Measurements from ENCODE around the gene OSBPL5.

The OSBPL5 gene

GRCh38 chr11:3133261-3134217, 31.6 kb downstream of the OSBPL5 start:
- no peak for DNase-seq

DNA sequence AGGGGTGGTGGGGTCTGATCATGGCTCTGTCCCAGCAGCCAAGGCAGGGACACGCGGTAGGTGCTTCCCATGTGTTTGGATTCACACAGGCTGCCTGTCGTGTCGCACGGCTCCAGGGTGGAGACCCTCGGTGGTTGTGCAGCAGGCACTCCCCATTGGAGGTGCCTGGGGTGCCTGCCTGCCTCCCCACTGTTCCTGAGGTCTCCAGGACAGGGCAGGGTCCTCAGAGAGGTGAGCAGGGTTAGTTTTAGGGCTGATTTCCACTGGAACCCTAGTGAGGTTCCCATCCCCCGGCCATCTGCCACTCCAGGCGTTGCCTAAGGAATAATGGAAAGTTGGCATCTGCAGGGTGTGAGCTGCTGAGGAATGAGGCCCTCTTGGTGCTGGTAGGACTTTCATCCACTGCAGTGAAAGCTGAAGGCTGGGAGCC, 32.3 kb downstream of the OSBPL5 start:
- no peak for DNase-seq

DNA sequence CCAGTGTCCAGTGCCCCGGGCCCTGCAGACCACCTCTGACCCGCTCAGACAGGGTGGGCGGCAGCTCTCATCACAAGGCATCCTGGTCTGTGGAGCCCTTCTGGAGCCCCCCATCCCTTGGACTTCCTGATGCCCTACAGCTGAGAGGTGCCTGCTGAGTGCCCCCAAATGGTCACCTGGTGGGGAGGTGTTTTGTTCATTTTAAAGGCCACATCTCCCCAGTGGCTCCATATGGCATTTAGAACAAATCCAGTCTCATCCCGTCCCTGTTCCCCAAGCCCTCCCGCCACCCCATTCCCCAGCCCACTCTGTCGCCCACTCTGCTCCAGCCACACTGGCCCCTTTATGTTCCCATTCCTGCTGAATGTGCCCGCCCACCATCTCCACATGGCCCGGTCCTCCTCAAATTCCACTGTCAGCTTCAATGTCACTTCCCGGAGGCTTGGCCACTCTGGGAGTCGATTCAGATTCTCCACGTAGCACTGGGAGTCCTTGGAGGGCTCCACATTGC, 32.8 kb downstream of the OSBPL5 start:
- no peak for DNase-seq

DNA sequence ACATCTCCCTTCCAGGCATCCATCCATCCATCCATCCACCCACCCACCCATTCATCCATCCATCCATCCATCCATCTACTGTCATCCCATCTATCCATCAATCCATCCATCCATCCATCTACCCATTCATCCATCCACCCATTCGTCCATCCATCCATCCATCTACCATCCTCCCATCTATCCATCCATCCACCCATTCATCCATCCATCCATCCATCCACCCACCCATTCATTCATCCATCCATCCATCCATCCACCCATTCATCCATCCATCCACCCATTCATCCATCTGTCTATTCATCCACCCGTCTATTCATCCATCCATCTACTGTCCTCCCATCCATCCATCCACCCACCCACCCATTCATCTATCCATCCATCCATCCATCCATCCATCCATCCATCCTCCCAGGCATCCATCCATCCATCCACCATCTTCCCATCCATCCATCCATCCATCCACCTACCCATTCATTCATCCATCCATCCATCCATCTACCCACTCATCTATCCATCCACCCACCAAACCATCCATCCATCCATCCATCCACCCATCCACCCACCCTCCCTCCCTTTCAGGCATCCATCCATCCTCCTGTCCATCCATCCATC, 33.7 kb downstream of the OSBPL5 start:
- no peak for DNase-seq

- no peak for DNase-seq
Measured at GRCh38 chr11:3130269-3131071, 34.6 kb downstream of the OSBPL5 start.

DNA sequence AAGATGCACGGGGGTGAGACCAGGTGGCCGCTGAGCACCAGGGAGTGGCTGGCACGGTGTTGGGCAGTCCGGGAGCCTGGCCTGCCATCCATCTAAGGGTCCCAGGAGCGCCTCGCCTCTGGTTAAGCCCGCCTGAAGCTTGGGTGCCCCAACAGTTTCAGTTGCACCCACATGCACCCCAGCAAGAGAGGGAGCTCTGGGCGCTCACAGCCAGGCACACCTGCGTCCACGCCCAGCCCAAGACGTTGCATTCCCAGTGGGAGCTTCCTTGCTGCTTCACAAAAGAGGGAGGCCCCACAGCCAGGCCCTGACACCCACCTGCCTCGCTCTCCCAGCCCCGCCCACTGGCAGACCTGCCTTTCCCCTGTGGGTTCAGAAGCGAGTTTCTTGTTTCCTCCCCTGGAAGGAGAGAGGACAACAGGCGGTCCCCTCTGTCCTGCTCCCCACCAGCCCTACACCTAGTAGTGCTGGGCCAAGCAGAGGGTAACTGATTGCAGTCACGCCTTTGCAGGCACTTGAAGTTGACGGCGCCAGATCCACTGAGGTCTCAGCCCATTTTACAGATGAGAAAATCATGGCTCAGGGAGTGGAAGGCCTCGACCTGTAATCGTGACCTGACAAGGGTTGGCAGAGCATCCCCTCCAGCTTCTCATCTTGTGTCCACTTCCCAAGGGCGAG, 35.4 kb downstream of the OSBPL5 start:
- DNase-seq = no peak

DNA sequence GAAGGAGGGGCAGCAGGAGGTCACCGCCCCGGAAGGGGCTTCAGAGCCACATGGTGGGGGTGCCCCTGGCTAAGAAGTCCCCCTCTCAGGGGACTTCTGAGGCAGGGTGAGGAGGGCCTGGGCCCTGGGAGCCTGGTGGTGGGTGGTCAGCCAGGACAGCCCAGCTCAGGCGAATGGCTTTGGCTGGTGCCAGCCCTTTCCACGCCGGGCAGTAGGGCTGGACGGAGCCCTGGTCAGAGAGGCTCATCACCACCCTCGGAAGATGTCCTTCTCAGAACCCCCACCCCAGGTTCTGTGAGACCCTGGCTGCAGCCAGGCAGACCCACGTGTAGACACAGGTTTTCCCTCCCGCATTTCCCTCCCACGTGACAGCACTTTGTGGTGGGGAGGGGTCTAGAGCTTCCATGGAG, 35.9 kb downstream of the OSBPL5 start:
- no peak for DNase-seq

DNA sequence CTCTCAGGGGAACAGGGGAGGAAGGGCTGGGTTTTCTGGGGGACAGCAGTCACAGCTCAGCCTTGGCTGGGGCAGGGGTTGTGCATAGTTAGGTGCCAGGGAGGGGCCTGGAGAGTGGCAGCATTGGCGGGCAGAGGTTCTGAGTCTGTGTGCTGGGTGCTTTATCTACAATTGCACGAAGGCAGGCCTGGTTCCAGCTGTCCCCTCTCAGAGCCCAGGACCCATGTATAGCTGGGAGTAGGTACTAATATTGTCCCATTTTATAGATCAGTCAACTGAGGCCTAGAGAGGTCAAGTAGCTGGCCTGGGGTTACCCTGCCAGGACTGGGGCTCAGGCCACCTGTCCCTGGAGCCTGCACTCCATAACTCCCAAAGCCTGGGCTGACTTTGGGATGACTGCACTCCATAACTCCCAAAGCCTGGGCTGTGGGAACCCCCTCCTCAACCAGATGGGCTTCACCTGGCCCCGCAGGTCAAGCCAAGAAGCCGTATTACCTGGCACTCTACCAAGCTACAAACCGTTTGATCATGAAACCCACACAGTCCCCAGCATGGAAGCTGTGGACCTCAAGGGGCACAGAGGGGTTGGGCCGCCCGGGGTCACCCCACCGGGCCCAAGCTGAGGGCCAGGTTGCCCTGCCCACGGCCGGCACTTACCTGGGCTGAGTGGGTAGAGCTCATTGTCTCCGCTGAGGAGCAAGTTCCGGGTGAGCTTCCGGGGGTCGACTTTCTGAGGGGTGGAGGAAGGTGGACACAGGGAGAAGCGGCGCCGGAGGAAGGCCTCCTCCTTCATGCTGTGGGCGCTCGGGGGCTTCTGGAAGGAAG, 36.5 kb downstream of the OSBPL5 start:
- no peak for DNase-seq

DNA sequence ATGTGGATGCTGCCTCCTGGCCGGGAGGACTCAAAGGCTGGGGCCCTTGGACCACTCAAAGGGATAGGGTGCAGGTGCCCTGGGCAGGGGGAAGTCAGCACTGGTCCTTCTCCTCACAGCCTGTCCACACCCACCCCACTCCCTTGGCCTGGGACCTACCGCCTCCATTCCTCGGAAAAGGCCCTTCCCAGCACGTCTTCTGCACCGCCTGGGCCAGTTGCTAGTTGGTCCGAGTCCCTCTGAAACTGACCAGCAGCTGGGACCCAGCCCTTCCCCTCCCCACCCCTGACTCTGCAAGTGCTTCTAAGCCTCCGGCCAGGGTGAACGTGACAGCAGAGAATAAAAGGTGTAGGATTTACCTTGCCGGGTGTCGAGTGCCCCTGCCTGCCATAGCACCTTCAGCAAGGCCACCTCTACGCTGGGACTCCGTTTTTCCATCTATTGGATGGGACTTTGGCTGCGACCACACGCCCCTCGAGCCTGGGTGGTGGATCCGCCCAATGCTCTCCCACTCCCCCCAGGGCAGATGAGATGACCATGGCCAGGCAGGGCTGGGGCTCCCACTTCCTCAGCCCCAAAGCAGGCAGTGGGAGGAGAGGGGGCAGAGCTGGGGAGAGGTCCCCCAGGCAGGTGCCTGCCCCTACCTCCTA, 37.3 kb downstream of the OSBPL5 start:
- DNase-seq = no peak

DNA sequence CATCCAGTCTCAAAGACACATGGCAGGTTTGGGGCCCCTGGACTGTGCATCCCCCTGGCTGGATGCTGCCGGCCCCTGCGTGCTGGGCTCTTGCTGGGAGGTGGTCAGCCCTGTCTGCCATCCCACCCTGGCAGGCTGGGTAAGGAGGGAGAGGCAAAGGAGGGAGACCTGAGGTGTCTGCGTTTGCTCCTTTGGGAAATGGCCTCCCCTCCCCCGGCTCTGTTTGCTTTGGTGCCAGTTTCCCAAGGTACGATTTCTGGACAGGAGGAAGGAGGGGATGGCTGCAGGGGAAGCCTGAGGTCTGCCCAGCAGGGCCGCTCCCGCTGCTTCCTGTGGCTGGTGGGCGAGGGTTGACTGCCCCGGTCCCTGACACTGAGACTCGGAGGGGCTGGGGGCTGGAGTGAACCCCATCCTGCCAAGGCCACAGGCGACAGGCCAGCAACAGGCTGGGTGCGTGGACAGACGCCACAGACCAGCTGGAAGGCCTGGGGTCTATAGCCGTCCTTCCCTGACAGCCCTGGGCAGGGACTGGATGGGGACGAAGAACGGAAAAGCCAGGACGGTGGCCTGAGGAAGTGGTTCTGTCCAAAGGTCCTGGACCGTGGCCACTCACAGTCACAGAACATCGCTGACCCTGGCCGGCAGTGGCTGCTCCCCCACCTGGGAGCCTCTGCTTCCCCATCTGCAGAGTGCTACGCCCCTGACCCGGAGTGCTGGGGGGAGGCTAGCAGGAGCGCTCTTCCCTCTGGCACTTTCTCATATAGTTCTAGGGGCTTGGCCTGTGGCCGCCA, 38.0 kb downstream of the OSBPL5 start:
- DNase-seq = no peak

- no peak for DNase-seq
Measured at GRCh38 chr11:3126207-3126865, 38.8 kb downstream of the OSBPL5 start.

GRCh38 chr11:3124821-3125220, 40.3 kb downstream of the OSBPL5 start:
- no peak for DNase-seq

GRCh38 chr11:3123761-3124733, 41.1 kb downstream of the OSBPL5 start:
- no peak for DNase-seq

- DNase-seq = no peak
Measured at GRCh38 chr11:3123305-3123704, 41.8 kb downstream of the OSBPL5 start.

DNA sequence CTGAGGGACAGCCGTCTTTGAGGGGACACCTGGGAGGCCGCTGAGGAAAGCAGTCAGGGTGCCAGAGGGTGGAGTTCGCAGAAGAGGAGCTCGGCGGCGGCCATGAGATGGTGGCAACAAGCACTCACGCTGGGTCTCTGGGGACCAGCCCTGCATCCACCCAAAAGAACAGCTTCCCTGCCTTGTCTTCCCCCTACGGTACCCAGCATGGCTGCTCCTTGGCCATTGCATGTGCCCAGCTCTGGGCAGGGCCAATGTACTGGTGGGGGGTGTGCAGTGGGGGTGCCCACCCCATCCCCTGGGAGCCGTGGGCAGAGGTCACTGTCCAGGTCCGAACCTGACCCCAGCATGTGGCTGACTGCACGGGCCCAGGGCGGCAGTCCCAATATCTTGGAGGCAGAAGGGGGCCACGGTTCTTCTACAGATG, 42.3 kb downstream of the OSBPL5 start:
- no peak for DNase-seq

DNA sequence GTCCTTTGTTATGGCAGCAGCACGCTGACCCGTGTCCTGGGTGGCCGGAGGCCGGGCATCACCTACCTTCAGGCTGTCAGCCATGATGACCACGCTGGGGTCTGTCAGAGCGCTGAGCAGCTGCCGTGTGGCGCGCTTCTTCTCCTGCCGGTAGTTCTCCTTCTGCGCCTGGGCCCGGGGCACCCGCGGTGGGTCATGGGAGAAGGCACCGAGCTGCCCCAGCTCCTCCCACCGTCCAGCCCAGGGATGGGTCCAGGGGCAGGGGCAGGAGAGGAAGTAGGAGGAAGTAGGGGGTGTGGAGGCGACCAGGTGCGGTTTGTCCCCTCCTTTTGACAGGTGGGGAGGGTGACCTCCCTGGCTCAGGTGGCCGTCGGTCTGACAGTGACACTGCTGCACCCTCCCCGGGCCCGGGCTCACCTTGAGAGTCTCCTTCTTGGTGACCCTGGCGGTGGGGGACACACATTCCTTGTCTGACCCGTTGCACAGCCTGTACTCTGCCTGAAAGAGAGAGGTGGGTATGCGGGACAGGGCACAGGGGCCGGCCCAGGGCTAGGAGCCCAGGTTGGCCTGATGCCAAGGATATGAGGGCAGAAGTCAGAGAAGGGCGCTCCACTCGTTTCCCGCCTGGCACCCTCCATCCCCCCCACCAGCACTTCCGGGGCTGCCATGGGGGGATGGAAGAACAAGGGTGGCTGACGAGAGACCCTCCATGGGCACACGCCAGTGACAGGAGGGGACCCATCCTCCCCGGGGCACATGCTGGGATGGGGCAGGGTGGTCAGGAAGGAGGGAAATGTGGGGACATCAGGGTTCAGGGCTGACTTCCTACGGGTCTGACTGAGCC, 43.0 kb downstream of the OSBPL5 start:
- no peak for DNase-seq

DNA sequence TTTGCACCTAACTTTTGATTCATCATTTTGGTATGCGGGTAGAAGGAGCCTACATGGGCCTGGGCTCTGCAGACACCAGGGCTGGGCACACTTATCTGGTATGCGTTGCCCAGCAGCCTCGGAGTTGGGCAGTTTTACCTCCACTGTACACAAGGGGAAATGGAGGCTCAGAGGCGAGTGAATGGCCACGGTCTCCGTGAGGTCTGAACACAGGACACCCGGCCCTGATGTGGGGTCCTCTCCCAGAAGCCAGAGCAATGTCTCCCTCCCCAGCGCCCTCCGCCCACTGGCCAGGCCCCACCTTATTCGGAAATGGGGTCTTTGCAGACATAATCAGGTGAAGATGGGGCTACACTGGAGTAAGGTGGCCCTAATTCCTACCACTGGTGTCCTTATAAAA, 43.7 kb downstream of the OSBPL5 start:
- DNase-seq = no peak
